GM18499 (cell line): ENCODE results near the gene EPN2.
"Not testable (repeated sequence)": the region's sequence is repeated elsewhere in the genome, so short reads cannot be mapped to it uniquely, and the experiment has no call there.

ENCODE experiments used
- ATAC-seq: cut with Tn5 transposase; IDR thresholded peaks from one replicate; pipeline ENCODE4 v1.9.1; 2021; ENCODE audit warnings: moderate number of reproducible peaks; ENCODE audit not compliant: insufficient read depth, unreplicated experiment

The EPN2 gene

DNA sequence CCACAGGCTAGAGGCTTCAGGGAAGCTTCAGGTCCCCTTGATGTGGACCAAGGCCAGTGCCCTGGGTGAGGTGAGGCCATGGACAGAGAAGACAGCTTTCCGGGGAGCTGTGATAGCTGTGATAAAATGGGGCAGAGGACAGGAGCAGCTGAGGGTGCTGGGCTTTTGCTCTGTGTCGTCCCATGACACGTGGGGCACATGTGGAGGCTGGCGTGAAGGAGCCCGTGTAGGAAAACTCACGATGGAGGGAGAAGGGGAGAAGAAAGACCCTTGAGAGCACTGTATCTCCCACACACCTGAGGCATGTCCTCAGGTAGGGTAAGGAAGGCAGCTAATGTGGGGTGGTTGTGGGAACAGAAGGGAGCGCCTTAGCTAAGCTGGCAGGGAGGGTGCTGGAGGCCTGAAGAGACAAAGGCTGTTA is 104.1 kb downstream of the EPN2 start:
- ATAC-seq = no peak

DNA sequence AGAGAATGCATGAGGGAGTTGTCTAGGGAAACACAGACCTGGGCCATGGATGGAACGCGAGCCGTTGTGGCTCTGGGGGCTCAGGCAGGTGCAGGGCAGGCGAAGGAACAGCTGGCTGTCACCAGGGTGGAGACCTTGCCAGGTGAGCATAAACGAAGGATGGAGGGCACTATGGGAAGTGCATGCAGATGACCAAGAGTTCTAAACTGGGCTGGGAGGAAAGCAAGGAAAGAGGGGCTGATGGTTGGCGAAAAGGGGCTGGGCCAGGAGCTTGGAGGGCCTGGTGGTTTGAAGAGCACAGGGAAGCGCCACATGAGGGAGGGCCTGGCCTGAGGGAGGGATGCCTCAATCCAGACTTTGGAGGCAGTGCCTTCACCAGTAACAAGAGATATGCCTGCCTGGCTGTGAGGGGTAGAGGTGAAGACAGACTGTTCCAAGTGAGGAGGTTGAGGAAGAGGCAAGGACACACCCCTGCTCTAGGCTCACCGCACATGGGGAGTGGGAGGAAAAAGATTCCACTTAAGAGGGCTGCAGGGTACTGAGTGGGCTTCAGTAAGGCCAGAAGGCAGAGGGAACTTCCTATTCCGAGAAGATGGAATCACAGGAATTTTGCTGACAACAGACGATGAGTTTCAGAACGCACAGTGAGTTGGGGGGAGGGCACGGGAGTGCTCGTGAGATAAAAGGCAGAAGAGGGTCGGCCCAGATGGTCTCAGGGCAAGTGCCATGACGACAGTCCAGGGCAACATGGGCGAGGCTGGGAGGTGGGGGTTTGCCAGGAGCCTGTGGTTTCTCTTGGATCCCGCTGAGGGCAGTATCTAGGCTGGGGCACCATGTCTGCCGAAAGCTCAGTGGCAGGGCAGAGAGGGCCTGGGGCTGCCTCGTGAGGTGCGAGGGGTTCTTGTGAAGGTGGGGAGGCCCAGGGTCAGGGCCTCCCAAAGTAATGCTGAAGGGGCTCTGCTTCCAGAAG is 104.8 kb downstream of the EPN2 start:
- no peak for ATAC-seq

DNA sequence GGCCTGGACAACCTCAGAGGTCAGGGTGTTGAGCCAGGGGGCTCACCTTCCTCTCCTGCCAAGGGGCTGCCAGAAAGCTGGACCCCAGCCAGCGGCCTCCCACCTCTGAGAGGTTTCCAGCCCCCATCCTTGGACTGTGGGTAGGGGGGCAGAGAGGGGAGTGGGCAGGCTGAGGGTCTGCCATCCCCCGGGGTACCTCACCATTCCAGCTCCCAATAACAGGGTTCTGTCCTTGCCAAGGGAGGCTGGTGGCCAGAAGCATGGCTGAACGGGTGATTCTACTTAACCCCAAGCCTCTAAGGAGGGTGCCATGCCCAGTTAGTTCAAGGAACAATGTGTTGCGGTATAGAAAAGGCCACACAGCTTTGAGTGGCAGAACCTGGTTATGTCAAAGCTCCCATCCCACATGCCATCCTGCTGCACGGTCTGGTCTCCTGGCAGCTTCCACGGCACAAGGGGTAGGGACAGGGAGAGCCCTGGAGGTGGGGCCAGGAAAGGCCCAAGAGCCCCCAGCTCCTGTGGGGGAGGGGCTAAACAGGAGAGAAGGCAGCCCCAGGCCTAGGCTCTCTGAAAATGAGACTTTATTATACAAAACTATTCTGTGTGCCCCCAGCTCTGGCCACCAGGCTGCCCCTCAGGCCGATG is 105.6 kb downstream of the EPN2 start:
- ATAC-seq = no peak

DNA sequence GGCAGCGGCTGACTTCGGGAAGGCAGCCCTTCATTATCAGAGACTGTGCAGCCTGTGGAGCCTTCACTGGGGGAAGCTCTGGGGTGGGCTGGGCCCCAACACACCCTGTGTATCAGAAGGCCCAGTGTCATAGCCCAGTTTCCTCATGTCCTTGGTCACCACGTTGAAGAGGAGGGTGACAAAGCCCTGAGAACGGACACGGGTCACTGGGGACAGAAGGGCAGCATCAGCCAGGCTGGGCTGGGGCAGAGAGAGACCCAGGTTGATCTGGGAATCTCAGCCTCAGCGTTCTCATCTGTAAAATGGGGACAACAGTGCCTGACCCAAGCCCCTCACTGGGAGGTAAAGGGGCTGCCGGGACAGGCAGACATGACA is 106.1 kb downstream of the EPN2 start:
- no peak for ATAC-seq

DNA sequence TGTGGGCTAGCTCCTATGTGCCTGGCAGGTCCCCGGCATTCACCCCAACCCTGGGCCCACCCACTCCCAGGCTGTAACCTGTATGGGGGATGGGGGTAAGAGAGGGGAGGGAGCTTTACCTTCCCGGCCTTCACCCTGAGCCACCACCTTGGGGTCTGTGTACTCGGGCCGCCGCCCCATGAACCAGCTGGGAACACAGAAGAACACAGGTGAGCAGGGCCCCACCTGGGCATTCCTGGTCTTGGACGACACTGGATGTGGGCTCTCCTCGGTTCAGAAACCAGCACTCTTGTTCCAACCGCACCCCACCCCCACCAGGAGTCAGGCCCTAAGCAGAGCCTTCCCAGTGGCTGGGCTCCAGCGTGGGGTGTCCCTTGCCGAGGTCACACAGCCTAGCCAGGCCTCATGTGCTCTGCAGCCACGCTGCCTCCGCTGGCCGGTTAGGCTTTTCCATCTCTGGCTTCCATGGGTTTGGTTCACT is 106.5 kb downstream of the EPN2 start:
- ATAC-seq = no peak

DNA sequence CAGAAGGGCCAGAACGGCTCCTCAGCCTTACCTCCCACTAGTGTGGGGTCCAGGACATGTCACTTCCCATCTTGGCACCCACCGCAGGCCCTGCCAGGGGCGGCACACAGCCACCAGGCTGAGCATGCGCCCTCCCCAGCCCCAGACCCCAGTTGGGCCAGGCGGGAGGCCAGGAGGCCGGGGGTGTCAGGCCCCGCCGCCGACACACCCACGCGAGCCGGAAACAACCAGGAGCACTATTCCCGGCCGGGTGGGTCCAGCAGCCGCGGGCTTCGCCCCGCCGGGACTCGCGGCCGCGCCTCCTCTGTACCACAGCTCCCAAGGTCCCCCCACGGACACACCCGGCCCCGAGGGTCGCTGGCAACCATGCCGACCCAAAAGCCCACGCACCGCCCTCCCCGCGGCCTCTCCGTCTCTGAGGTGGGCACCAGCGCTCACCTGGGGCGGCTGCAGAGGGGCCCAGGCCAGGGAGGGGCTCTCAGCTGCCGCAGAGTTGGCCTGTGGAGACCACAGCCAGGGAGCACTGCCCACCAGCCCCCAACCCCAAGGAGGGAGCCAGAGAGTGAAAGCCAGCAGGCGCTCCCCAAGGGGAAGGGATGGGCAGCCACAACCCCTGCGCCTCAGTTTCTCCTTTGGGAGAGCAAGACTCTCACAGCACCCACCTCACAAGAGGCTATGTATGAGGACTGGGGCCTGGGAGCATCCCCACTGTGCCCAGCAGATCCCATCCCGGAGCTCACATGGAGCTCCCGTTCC is 107.3 kb downstream of the EPN2 start:
- ATAC-seq = no peak

DNA sequence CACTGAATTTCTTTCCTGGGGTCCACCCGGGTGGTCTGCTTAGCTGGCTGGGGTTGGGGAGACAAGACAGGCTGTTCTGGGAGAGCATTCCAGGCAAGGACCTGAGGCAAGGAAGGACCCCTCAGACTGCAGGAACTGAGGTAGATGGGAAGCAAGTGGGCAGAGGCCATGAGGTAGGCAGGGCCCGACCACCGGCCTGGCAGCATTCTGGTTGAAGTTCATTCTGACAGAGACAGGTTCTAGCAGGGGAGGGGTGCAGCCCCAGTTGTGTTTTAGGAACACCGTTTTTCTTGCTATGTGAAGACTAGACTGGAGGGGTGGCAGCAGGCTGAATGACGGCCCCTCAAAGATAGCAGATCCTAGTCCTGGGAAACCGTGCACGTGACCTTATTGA is 107.9 kb downstream of the EPN2 start:
- no peak for ATAC-seq

DNA sequence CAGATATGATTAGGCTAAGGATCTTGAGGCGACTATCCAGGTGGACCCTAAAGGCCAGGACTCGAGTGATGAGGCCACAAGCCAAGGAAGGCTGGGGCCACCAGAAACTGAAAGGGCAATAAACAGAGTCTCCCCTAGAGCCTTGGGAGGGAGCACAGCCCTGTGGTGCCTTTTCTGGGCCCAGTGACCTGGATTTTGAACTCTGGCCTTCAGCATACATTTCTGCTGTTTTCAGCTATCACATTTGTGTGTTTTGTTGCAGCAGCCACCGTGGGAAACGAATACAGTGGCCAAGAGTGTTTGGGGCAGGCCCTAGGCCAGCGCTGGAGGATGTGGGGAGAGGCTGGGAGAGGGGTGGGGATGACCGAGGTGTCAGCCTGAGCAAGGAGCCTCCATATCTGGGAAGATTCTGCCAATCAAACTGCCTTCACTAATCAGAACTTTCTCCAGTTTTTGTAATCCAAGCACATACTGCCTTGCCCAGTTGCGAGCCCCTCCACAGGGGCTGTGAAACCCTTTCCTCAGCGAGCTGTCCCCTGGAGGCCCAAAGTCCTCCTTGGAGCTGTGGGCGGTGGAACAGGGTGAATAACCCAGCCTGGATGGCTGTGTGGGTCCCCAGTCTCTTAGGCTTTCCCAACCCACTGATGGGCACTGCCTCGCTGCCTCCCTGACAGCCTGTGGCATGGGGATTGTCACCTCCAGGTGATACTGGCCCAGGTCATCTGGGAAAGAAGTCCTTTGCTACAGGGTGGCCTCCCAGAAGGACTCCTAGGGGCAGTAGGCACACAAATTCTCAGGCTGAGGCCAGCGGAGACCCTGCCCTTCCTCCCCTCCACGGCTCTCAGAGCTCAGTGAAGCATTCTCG is 108.6 kb downstream of the EPN2 start:
- no peak for ATAC-seq

DNA sequence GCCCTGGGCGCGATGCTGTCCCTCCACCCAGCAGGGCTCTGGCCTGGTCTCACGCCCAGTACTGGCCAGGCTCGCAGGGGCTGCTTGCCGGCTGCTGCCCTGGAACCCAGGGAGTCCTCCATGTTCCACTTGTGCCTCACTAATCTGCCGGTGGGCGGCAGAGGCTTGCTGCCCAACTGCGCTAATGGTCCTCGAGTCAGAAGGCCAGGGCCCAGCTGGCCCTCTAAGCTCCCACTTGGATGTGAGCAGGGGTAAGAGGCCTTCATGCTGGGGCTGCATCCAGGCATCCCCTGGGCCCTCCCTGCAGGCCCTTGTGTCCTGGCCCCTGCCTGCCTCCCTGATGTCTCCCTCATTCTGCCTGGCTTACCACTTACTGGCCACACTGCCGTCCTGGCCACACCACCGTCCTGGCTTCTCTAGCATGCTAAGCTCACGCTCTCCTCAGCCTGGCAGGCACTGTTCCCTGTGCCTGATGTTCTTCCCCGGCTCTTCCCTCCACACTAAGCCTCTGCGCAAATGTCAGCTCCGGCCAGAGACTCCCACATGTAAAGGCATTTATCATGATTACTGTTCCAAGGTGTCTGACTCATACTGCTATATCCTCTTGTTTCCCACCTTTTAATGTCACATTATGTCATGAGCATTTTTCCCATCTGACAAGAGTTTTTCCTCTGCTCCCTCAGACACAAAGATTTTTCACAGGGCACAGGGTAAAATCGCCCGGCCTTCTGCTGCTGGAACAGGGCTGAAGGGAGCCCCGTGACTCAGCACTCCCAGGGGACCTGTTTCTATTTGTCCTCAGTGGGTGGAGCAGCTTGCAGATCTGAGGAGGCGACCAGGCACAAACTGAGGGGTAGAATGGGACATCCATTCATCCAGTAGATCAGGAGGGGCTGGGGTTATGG is 109.4 kb downstream of the EPN2 start:
- ATAC-seq = no peak

DNA sequence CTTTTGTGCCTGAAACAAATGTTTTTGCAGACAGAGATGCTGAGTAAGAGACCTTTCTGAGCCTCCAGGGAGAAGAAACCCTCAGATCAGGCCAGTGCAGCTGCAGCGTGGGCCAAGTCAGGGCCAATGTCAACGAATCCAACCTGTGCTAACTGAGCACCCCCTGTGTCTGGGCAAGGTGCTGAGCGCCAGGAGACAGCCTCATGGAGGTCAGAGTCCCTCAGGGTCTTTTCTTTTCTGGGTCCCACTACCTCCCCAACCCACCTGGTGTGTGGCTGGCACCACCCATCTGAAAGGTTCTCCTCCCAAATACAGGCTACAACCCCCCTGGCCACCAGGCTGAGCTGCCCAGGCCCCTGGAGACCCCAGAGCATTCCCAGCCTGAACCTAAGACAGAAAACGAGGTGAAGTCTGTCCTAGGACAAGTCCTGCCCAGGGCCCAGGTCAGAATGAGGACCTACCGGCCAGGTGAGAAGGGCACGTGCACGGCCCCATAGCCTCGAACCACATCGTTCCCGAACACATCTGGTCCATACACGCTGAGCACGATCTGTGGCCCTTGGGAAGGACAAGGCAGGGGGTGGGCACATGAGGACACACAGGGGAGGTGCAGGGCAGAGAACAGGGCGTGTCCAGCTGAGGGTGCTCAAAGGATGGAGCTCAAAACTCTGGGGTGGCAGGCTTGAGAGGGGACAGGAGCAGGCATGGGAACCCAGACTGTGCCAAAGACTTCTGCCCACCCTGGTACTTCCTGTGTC is 110.3 kb downstream of the EPN2 start:
- no peak for ATAC-seq

DNA sequence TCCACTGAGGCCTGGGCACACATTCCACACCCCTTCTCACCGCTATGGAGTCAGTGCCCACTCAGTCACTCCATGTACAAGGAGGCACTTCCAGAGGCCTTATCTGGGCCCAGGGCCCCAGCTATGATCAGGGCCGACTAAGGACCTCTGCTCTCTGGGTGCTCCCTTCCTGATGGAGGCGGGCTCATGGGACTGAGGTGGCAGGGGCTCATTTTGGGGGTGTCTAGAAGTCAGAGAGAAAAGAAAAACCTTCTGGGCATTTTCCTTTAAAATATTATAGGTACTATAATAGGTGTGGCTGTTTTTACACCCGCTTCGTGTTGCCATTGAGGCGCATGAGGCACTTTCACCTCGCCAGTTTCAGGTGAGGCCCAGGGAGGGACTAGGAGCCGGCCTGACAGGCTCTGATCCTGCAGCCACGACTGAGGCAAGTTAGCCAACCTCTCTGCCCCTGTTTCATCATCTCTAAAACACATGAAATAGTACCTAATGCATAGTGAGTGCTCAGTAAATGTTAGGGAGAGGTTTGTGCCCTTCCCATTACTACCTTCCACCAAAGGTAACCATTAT is 111.0 kb downstream of the EPN2 start:
- ATAC-seq = no peak

DNA sequence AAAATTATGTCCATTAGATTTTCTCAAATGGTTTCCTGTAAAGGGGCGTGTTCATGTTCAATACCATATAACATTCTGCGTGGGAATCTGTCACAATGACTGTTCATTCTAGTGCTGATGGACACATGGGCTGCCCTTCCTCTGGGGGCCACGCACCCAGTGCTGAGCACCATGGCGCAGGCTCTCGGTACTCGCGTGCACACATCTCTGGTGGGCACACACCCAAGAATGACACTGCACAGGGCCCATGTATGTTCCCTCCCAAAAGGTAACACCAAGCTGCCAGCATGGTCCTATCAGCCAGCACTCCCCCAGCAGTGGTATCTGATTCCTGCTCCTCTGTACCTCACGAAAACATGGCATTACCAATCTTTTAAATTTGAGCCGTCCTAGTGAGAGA is 111.6 kb downstream of the EPN2 start:
- no peak for ATAC-seq

DNA sequence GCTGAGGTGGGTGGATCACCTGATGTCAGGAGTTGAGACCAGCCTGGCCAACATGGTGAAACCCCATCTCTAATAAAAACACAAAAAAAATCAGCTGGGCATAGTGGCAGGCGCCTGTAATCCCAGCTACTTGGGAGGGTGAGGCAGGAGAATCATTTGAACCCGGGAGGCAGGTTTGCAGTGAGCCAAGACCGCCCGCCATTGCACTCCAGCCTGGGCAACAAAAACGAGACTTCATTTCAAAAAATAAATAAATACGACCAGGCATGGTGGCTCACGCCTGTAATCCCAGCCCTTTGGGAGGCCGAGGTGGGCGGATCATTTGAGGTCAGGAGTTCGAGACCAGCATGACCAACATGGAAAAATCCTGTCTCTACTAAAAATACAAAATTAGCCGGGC is 116.2 kb downstream of the EPN2 start:
- not testable (repeated sequence) for ATAC-seq

DNA sequence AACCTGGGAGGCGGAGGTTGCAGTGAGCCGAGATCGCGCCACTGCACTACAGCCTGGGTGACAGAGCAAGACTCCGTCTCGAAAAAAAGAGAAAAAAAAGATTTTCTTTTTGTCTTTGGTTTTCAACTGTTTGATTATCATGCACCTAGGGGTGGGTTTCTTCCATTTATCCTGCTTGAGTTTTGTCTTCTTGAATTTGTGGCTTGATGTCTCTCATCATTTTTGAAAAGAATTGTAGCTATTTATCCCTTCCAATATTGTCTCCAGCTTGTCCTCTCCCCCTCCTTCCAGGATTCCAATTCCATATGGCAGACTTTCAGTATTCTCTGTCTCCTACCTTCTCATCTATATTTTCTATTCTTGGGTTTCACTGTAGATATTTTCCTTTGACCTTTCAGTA is 117.6 kb downstream of the EPN2 start:
- no peak for ATAC-seq

DNA sequence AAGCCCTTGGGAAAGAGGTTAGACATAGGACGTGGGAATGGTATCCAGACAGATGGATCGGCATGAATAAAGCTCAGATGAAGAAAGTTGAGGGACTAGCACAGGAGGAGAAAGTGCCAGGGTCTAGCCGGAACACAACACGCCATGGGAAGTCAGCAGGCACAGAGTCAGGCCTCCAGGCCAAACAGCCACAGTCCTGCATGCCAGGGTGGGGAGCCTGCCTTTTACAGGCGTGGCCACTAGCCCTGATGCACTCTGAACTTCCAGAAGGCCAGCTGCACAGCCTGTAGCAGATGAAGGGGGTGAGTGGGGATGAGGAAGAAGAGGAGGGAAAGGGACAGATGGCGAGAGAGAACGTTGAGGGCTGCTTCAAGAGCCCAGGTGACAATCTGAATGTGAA is 120.2 kb downstream of the EPN2 start:
- ATAC-seq = no peak

DNA sequence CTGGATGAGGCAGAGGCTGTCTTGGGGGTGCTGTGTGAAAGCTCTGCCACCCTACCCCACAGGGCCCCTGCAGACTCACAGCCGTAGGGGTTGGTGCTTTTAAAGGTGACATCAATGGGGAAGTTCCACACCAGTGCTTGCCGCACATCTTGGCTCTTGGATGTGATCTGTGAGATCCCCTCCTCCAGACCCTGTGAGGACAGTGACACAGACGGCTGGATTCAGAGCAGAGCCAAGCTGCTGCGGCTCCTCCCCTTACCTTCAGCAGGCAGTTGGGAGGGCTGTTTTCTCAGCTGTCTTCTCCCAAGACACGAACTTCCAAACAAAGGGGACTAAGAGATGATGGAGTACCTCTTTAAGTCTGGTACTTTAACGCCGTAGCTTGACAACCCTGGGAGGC is 120.6 kb downstream of the EPN2 start:
- no peak for ATAC-seq

DNA sequence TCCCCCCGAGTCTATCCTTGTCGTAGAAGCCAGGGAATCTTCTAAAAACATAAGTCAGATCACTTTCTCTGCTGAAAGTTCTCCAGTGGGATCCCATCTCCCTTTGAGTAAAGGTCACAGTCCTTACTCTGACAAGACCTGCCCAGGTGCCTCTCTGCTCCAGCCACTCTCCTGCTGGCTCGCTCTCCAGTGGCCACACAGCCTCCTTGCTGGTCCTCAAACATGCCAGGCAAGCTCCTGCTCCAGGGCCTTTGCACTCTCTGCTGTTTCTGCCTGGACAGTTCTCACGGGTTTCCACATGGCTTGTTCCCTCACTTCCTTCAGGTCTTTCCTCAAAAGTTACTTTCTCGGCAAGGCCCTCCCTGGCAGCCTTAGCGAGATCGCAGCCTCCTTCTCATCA is 122.0 kb downstream of the EPN2 start:
- ATAC-seq = no peak

DNA sequence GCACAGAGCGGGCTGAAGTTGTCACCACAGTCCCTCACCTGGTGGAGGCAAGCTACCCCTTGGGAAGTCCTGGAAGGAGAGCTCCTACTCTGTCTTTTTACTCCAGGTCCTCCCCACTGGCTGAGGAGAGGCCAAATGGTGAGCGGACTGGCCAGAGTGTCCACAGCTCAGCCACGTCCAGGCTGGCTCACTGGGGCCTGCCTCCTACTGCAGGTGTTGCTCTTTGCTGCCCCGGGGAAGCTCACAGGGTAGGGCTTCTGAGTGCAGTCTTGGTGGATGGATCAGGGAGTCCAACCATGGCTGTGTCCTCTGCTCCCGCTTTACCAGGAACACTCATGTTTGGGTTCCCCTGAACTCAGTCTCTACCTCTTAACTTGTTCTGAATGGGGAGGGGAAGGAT is 122.7 kb downstream of the EPN2 start:
- ATAC-seq = no peak
